ENCODE measurements around the gene DDR2.
"Not testable (repeated sequence)": the region's sequence is repeated elsewhere in the genome, so short reads cannot be mapped to it uniquely, and the experiment has no call there.

The DDR2 gene

DNA sequence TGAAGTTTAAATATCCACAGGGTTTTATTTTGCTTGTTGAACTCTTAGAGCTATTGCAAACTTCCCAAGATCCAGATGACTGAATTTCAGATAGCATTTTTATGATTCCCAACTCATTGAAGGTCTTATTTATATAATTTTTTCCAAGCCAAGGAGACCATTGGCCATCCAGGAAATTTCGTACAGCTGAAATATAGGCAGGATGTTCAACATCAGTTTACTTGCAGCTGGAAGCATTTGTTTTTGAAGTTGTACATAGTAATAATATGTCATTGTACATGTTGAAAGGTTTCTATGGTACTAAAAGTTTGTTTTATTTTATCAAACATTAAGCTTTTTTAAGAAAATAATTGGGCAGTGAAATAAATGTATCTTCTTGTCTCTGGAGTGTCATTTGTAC, 32.8 kb upstream of the DDR2 start:
- TF ChIP-seq, protein P1, sequence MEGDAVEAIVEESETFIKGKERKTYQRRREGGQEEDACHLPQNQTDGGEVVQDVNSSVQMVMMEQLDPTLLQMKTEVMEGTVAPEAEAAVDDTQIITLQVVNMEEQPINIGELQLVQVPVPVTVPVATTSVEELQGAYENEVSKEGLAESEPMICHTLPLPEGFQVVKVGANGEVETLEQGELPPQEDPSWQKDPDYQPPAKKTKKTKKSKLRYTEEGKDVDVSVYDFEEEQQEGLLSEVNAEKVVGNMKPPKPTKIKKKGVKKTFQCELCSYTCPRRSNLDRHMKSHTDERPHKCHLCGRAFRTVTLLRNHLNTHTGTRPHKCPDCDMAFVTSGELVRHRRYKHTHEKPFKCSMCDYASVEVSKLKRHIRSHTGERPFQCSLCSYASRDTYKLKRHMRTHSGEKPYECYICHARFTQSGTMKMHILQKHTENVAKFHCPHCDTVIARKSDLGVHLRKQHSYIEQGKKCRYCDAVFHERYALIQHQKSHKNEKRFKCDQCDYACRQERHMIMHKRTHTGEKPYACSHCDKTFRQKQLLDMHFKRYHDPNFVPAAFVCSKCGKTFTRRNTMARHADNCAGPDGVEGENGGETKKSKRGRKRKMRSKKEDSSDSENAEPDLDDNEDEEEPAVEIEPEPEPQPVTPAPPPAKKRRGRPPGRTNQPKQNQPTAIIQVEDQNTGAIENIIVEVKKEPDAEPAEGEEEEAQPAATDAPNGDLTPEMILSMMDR (IDR thresholded peaks at IDR 0.05; ENCODE audit: insufficient read depth, low read depth, low read length, missing control alignments): no peak
- H3K4me3 ChIP-seq (ENCODE audit: low read depth, low read length): no peak overlapping the region
- DNase-seq (ENCODE audit: low read depth): no peak

DNA sequence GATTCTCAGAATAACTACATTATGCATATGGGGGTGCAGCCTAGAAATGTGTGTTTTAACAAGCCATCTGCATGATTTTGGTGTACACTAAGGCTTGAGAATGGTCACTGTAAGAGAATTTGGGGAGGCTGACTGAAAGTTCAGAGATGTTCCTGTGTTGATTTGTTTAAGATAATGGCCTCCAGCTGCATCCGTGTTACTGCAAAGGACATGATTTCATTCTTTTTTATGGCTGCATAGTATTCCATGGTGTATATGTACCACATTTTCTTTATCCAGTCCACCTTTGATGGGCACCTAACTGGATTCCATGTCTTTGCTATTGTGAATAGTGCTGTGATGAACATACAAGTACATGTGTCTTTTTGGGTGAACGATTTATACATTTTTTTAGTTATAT, 29.1 kb upstream of the DDR2 start:
- not testable (repeated sequence) for H3K4me3 ChIP-seq (ENCODE audit: low read depth, low read length); DNase-seq (ENCODE audit: low read depth)

DNA sequence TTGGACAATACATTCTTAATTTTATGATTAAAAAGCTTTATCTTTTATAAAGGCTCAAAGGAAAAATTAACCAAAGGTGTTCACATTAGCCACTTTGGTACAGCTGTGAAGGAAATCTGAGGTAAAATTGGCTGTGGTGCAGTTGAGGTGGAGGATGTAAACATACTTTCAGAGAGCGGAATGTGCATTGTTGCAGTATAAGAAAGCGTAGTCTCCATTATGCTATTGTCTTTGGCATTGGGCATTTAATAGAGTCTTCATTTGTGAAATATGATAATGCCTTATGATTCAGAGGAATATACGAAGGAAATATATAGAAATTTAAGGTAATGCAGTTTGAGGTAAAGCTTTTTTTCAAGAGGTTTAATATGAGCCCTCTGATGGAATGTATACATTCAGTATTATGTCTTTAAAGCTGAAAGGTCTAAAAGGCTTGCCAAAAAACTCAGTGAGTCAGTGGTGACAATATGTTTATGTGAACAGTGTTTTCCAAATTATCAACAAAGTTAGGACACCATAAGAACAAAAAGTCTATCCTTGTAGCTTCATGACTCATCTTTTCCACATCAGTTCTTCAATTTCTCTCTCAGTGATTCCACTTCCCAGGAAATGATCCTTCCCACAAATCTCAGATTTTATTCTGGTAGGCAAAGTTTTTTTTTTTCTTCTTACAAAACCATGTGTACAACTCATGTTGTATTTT, 26.9 kb upstream of the DDR2 start:
- DNase-seq (ENCODE audit: low read depth): no peak
- no peak overlapping the region for H3K4me3 ChIP-seq (ENCODE audit: low read depth, low read length)
- TF ChIP-seq, protein P1 (IDR thresholded peaks at IDR 0.05; ENCODE audit: insufficient read depth, low read depth, low read length, missing control alignments): no peak

DNA sequence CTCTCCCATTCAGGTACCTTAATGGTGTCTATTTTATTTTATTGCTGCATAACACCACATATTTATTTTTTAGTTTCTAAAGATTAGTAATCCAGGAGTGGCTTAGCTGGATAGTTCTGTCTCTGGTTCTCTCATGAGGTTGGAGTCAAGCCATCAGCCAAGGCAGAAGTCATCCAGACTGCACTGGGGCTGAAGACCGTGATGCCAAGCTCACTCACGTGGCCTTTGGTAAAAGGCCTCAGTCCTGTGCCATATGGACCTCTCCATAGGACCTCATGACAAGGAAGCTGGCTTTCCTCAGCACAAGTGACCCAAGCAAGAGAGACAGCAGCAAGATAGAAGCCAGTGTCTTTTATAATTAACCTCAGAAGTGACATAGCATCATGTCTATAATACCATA, 23.0 kb upstream of the DDR2 start:
- TF ChIP-seq, protein P1 (IDR thresholded peaks at IDR 0.05; ENCODE audit: insufficient read depth, low read depth, low read length, missing control alignments): no peak
- no peak overlapping the region for H3K4me3 ChIP-seq (ENCODE audit: low read depth, low read length)
- no peak for DNase-seq (ENCODE audit: low read depth)

DNA sequence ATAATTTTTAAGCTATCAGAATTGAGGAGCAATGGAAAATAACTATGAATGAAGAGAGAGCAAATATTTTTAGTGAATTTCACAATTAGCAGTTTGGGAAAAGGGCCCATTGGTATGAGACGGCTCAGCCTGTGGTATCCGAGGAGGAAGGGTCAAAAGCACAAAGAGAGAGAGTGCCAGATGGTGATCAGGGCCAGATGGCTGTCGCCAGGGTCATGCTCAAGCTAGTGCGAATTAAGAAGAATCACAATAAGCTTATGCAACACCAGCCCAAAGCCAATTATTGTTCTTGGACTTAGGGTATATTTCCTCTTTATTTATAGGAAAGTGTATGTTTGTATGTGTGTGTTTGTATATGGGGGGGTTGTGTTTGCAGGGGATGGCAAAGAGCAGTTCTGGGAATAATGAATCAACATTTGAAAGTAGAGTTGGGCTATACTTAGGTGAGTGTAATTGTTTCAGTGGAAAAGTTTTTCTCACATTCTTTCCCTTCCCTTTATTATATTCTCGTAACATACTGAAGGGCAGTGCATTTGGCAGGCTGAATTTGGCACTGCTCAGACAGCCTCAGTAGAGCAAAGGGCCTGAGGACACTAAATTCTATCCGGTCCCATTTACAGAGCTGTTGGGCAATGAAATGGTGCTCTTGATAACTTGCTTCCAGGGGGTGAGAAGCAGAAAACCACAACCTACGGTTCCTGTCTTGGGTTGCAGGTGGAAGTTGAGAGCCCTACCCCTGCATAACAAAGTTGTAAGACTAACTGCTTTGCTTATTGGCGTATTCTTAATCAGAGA, 19.5 kb upstream of the DDR2 start:
- H3K4me3 ChIP-seq (ENCODE audit: low read depth, low read length): no peak overlapping the region
- DNase-seq (ENCODE audit: low read depth): no peak
- TF ChIP-seq, protein P1 (IDR thresholded peaks at IDR 0.05; ENCODE audit: insufficient read depth, low read depth, low read length, missing control alignments): no peak

DNA sequence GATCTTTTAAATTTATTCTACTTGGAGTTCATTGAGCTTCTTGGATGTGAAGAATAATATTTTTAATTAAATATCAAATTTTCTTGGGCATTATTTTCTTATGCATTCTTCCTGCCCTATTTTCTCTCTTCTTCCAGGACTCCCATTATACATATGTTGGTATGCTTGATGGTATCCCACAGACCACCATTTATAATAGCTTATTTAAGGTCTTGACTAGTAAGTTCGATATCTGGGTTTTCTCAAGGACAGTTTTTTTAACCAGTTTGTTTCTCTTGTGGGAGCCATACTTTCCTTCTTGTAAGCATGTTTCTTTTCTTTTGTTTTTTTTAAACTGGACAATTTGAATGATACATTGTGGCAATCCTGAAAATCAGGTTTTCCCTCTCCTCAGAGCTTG, 15.4 kb upstream of the DDR2 start:
- TF ChIP-seq, protein P1 (IDR thresholded peaks at IDR 0.05; ENCODE audit: insufficient read depth, low read depth, low read length, missing control alignments): no peak
- no peak overlapping the region for H3K4me3 ChIP-seq (ENCODE audit: low read depth, low read length)
- DNase-seq (ENCODE audit: low read depth): no peak

DNA sequence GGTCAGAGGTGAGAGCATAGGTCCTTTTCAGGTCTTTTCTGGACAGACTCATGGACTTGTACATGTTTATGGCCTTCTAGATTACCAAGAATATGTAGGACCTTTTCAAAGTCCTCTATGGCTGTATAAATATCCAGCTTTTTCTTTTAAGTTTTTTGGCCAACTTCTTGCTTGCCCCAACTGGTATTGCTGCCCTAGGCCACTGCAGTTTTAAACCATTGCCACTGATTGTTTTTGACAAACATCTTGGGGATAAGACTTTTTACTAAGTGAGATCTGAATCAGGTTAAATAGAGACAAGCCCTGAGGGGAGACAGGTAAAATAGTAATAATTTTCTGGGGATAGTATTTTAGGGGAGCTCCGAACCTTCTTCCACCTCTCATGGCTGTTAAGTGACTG, 14.8 kb upstream of the DDR2 start:
- DNase-seq (ENCODE audit: low read depth): no peak
- TF ChIP-seq, protein P1 (IDR thresholded peaks at IDR 0.05; ENCODE audit: insufficient read depth, low read depth, low read length, missing control alignments): no peak
- H3K4me3 ChIP-seq (ENCODE audit: low read depth, low read length): no peak overlapping the region
